ENCODE results near the gene MRPL45.

DNA sequence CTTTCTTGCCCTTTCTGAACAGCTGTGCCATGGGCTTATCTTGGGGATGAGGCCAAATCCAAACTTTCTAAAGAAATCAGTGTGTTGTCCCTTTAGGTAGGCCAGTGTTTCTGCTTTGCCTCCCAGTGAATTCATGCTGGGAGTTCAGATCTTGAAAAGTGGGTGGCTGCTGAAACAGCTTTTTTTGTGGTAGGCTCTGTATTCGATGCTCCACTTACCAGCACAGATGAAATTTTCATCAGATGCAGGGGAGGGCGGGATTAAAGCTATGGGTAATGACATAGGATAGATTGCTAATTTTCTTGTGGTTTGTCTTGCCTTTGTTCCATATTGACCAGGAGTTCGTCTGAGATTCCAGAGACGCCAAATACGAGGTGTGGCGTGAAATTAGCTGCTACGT is 57.5 kb downstream of the MRPL45 start:
- TF ChIP-seq, protein P1, sequence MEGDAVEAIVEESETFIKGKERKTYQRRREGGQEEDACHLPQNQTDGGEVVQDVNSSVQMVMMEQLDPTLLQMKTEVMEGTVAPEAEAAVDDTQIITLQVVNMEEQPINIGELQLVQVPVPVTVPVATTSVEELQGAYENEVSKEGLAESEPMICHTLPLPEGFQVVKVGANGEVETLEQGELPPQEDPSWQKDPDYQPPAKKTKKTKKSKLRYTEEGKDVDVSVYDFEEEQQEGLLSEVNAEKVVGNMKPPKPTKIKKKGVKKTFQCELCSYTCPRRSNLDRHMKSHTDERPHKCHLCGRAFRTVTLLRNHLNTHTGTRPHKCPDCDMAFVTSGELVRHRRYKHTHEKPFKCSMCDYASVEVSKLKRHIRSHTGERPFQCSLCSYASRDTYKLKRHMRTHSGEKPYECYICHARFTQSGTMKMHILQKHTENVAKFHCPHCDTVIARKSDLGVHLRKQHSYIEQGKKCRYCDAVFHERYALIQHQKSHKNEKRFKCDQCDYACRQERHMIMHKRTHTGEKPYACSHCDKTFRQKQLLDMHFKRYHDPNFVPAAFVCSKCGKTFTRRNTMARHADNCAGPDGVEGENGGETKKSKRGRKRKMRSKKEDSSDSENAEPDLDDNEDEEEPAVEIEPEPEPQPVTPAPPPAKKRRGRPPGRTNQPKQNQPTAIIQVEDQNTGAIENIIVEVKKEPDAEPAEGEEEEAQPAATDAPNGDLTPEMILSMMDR (IDR thresholded peaks at IDR 0.05) = no peak
- TF ChIP-seq POLR2AphosphoS5 (IDR thresholded peaks at IDR 0.05) = no peak
